GM12865 (cell line): ENCODE data around the gene VAV3.

ENCODE experiments used
- DNase-seq: peaks from one replicate; pipeline ENCODE4 v3.0.0; 2010; ENCODE audit warnings: low read depth
- H3K4me3 ChIP-seq: 2 replicates; pipeline ENCODE4 v1.5.1; 2011; ENCODE audit warnings: mild to moderate bottlenecking, low read depth, low read length, control low read depth
- CTCF ChIP-seq: IDR thresholded peaks from 2 replicates; pipeline ENCODE4 v1.5.1; 2011; ENCODE audit warnings: low read length, control low read depth, low read depth, inconsistent platforms; ENCODE audit not compliant: insufficient read depth; ENCODE audit errors: missing control alignments

Gene VAV3

GRCh38 chr1:107936498-107937481, 28.2 kb downstream of the VAV3 start:
- H3K4me3 ChIP-seq, result no peak overlapping the region

GRCh38 chr1:107935396-107936064, 29.4 kb downstream of the VAV3 start:
- H3K4me3 ChIP-seq, result no peak overlapping the region
- peak; percentile 92 for DNase-seq
- no peak for TF ChIP-seq CTCF

More at GRCh38 chr1:107936498-107937481, 28.2 kb downstream of the VAV3 start:
- no peak for TF ChIP-seq CTCF
- DNase-seq, result peak; percentile 81

- TF ChIP-seq CTCF, result no peak
- peak; percentile 74 for DNase-seq
- H3K4me3 ChIP-seq, result peak overlapping the region; percentile 31
Measured at GRCh38 chr1:107934578-107934977, 30.4 kb downstream of the VAV3 start.

- peak; percentile 58 for DNase-seq
- TF ChIP-seq CTCF, result no peak
- H3K4me3 ChIP-seq, result 0 out of 2 replicates have a peak overlapping the region, but pooled peaks have one; percentile 31
Measured at GRCh38 chr1:107933736-107934135, 31.2 kb downstream of the VAV3 start.

- TF ChIP-seq CTCF, result no peak
- DNase-seq, result no peak
- H3K4me3 ChIP-seq, result no peak overlapping the region
Measured at GRCh38 chr1:107930292-107930691, 34.7 kb downstream of the VAV3 start.

- no peak for TF ChIP-seq CTCF
- H3K4me3 ChIP-seq, result no peak overlapping the region
- no peak for DNase-seq
Measured at GRCh38 chr1:107927820-107928219, 37.2 kb downstream of the VAV3 start.
